Adrenal gland (tissue), 5 donors: ENCODE measurements around the gene MKI67.

Source experiments
- POLR2A ChIP-seq, 2 donors: fragments of 450-650 bp; IDR thresholded peaks; one replicate each; pipeline ENCODE4 v1.6.1; 2017; ENCODE audit warnings: antibody characterized with exemption in 2 of 2, mild to moderate bottlenecking in 2 of 2, moderate library complexity in 1 of 2
- TF ChIP-seq, protein P1 (sequence below), 6 experiments: fragments of 450-650 bp in 4 of 6; fragments of 200-600 bp in 2 of 6; sonication (generic) in 1 of 6; IDR thresholded peaks; 1 replicate in 5 of 6; 2 replicates in 1 of 6; pipeline versions ENCODE4 v1.5.1 to v1.8.0; 2016 to 2021; ENCODE audit warnings: antibody characterized with exemption in 6 of 6, mild to moderate bottlenecking in 2 of 6, moderate library complexity in 1 of 6
- donor health status: DM: no; HTN: no; CAD: no.

DNA sequence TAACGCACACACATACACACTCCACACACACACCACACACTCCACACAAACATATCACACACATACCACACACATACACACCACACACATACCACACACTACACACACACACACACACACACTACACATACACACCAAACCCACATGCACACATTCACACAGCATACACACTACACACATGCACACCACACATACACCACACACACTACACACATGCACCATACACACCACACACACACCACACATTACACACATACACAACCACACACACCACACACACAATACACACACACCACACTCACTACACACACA is 66.3 kb downstream of the MKI67 start:
- TF ChIP-seq, protein P1, sequence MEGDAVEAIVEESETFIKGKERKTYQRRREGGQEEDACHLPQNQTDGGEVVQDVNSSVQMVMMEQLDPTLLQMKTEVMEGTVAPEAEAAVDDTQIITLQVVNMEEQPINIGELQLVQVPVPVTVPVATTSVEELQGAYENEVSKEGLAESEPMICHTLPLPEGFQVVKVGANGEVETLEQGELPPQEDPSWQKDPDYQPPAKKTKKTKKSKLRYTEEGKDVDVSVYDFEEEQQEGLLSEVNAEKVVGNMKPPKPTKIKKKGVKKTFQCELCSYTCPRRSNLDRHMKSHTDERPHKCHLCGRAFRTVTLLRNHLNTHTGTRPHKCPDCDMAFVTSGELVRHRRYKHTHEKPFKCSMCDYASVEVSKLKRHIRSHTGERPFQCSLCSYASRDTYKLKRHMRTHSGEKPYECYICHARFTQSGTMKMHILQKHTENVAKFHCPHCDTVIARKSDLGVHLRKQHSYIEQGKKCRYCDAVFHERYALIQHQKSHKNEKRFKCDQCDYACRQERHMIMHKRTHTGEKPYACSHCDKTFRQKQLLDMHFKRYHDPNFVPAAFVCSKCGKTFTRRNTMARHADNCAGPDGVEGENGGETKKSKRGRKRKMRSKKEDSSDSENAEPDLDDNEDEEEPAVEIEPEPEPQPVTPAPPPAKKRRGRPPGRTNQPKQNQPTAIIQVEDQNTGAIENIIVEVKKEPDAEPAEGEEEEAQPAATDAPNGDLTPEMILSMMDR (IDR thresholded peaks at IDR 0.05): no peak
- TF ChIP-seq POLR2A (IDR thresholded peaks at IDR 0.05): no peak
